Ovary (tissue), 9 donors: ENCODE data around the gene WASHC2A. TPM values are rescaled to one million over a fixed set of nuclear protein-coding genes. Genes with fewer than 3 reads are reported as not detected.
"Not testable (repeated sequence)": the region's sequence is repeated elsewhere in the genome, so short reads cannot be mapped to it uniquely, and the experiment has no call there.

ENCODE experiments used
- DNase-seq, 5 donors: peaks; one replicate each; pipeline ENCODE4 v3.0.0-alpha.2; 2019 to 2020
- H3K27ac ChIP-seq, 2 donors: fragments of 200-600 bp; one replicate each; pipeline versions ENCODE4 v1.5.1 to v1.8.0; 2019 to 2022
- H3K27me3 ChIP-seq: fragments of 200-600 bp; one replicate; pipeline ENCODE4 v1.8.0; 2022
- H3K36me3 ChIP-seq: fragments of 200-600 bp; sonication (generic); one replicate; pipeline ENCODE4 v1.5.1; 2019
- H3K4me1 ChIP-seq: one replicate; pipeline ENCODE4 v1.8.1; 2013; ENCODE audit warnings: mild to moderate bottlenecking, moderate library complexity; ENCODE audit not compliant: insufficient read depth
- H3K4me3 ChIP-seq: fragments of 200-600 bp; sonication (generic); one replicate; pipeline ENCODE4 v1.5.1; 2017
- H3K9me3 ChIP-seq, 2 donors: fragments of 200-600 bp in 1 of 2; sonication (generic) in 1 of 2; one replicate each; pipeline versions ENCODE4 v1.5.1 to v1.8.1; 2013 to 2019; ENCODE audit warnings: mild to moderate bottlenecking in 1 of 2, moderate library complexity in 1 of 2
- WGBS, 3 donors: extraction: QIAGEN DNeasy Blood & Tissue Kit in 1 of 3; methylation state at CpG; one replicate each; pipeline versions ENCODE4 v1.1.5 to v1.1.7; 2013 to 2017; 5-methylcytosine and 5-hydroxymethylcytosine counted together
- intact Hi-C, 4 donors: fragments of 100-400 bp; cut with DNase I; formaldehyde crosslinking; loops; one replicate each; pipeline versions ENCODE4 v1.11.0 to v1.15.1; 2022 to 2023
- polyA plus RNA-seq, 2 donors: library from polyadenylated mRNA; stranded (reverse); fragments of 200-250 nt in 1 of 2; fragments of 350-450 nt in 1 of 2; fragmentation: Illumina TruSeq in 1 of 2; extraction: RNeasy Lipid Tissue Mini Kit (QIAGEN cat#74804) in 1 of 2; gene quantifications; one replicate each; pipeline ENCODE4 v1.2.3, GENCODE V29; 2013 to 2014
- total RNA-seq, 7 donors: library from RNA; depleted of rRNA in 2 of 7; stranded (reverse); fragments of >200 nt in 2 of 7; fragmentation: NEBNext Ultra II Directional in 3 of 7; extraction: Animal tissue kit (Norgen Biotek cat#: 25700) in 3 of 7; gene quantifications; one replicate each; pipeline versions ENCODE4 v1.1.0 to v1.2.4, GENCODE V29; 2016 to 2023
- donor health status: DM: no; HTN: no; CAD: no; lungs with moderate emphysema.
- donor health status: DM: no; HTN: no; CAD: no.
- donor health status: Bipolar disorder and iron deficiency.
- donor health status: DM: yes; HTN: yes; CAD: no.
- donor health status: DM: no; HTN: no; CAD: no.
- donor health status: DM: yes; HTN: yes; CAD: no.

Gene WASHC2A
- total and polyA plus RNA-seq, 9 donors, result 23.2 to 56.1 (median 37.0) TPM

DNA sequence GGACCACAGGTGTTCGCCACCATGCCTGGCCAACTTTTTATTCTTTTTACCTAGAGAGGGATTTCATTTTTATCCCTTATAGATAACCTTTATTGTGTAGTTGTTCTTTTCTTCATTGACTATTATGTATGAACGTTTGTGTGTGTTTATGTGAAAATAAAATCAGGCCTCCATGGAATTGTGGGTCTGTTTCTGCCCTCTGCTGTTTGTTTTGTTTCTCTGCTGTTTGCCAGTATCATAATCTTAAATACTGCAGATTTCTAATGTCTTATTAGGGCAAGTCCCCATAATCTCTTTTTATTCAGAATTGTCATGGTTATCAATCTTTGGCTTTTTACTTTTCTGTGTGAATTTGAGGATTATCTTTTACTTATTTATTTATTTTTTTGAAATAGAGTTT, 7.8 kb downstream of the WASHC2A start:
- H3K27ac ChIP-seq, result not testable (repeated sequence)
- WGBS, 3 donors, result 3 to 51% (median 50%) methylated on average over 1 to 2 of the region's 2 CpGs

DNA sequence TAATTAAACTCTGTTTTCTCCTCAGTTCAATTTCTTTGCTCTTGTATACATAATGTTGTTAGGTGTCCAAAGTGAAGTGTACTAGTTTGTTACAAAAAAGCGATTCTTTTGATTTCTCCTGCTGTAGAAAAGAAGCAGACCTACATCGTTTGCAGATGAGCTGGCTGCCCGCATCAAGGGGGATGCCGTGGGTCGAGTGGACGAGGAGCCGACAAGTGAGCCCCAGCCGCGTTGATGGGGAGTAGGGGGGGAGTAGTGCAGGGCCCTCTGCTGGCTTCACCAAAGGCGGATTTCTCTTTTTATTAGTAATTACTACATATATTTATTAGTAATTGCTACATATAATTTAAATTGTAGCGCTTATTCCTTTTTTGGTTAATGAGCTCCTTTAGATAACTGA, 23.6 kb downstream of the WASHC2A start:
- DNase-seq, H3K9me3 ChIP-seq, H3K4me3 ChIP-seq, H3K27ac ChIP-seq, intact Hi-C loops, H3K36me3 ChIP-seq, H3K4me1 ChIP-seq, H3K27me3 ChIP-seq: not testable (repeated sequence)
- 89 to 96% (median 94%) methylated on average over 7 to 10 of the region's 11 CpGs for WGBS, 3 donors

More for the DNA sequence above, 7.8 kb downstream of the WASHC2A start:
- intact Hi-C loops, H3K4me1 ChIP-seq, DNase-seq, H3K27me3 ChIP-seq, H3K9me3 ChIP-seq, H3K36me3 ChIP-seq, H3K4me3 ChIP-seq: not testable (repeated sequence)

DNA sequence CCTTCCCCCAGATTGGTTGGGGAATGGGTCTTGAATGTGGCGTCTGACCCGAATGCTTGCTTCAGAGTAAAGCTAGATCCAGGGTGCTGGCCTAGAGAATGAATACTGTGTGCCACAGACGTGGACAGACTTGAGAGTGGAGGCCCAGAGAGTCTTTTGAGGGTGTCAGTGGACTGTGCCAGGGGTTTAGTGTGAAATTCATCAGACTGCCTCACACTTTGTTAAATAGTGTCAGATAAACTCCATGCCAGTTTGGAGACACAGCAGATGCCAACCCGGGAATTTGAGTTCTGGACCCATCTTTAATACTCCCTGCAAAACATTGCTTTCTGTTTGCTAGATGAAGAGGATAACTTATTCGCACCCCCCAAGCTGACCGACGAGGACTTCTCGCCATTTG, 25.2 kb downstream of the WASHC2A start:
- H3K36me3 ChIP-seq, H3K27me3 ChIP-seq, H3K9me3 ChIP-seq, intact Hi-C loops, H3K4me1 ChIP-seq, H3K4me3 ChIP-seq, H3K27ac ChIP-seq, DNase-seq: not testable (repeated sequence)
- WGBS, 3 donors, result 94 to 95% methylated on average over 2 of the region's 8 CpGs; no CpG with 5 or more reads in 1 of the 3 donors

DNA sequence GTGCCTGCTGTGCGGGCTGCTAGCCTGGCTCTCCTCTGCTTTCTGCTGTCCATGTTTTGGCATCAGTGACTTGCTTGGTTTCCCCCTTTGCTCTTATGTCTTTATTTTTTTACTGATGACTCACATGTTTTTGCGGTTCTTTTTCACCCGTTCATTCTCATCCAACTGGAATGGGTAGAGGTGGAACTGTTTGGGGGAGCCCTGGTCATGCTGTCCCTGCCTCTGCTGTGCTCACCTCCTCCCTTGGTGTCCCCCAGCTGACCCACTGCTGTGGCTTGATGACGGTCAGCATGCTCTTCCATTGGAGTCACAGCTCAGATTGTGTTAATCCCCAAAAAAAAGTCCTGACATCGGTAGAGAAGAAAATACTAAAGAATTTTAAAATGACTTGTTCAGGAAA, 26.9 kb downstream of the WASHC2A start:
- H3K4me1 ChIP-seq, H3K36me3 ChIP-seq, intact Hi-C loops, H3K4me3 ChIP-seq, H3K27ac ChIP-seq, H3K27me3 ChIP-seq, DNase-seq, H3K9me3 ChIP-seq: not testable (repeated sequence)
- WGBS, 3 donors, result 89 to 95% (median 93%) methylated on average over 3 to 5 of the region's 5 CpGs

DNA sequence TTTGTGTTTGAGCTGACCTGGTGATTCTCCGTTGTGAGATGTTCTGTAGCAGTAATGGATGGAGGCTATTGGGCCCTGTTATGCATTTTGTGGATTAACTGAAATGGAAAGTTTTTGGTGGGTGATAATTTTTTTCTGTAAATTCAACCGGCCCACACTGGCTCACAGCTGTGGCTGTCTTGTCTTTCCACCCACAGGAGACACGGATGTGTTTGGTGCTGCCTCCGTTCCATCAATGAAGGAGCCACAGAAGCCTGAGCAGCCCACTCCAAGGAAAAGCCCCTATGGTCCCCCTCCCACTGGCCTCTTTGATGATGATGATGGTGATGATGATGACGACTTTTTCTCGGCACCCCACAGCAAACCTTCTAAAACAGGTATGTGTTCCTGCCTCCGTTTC, 27.6 kb downstream of the WASHC2A start:
- intact Hi-C loops, H3K27me3 ChIP-seq, H3K36me3 ChIP-seq, H3K27ac ChIP-seq, H3K9me3 ChIP-seq, DNase-seq, H3K4me3 ChIP-seq, H3K4me1 ChIP-seq: not testable (repeated sequence)
- WGBS, 3 donors, result 88 to 97% (median 93%) methylated on average over 7 of the region's 7 CpGs

DNA sequence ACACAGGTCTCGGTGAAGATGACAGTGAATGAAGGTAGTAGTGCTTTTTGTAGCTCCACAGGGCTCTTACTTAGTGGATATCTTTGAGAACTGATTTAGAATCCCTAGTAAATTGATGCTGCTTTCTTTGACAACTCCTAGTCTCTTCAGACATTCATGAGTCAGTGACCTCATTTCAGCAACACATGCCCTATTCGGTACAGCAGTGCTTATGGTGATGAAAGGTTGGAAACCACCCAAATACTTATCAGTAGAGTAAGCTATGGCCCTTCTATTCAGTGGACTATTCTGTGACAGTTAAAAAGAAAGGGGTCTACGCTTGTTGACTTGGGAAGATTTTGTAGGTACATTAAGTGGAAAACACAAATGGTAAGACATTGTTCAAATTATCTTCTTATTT, 29.0 kb downstream of the WASHC2A start:
- WGBS, 3 donors, result 100% methylated on average over 1 of the region's 3 CpGs; no CpG with 5 or more reads in 1 of the 3 donors
- intact Hi-C loops, H3K27me3 ChIP-seq, H3K36me3 ChIP-seq, H3K4me1 ChIP-seq, H3K4me3 ChIP-seq, DNase-seq, H3K9me3 ChIP-seq, H3K27ac ChIP-seq: not testable (repeated sequence)

DNA sequence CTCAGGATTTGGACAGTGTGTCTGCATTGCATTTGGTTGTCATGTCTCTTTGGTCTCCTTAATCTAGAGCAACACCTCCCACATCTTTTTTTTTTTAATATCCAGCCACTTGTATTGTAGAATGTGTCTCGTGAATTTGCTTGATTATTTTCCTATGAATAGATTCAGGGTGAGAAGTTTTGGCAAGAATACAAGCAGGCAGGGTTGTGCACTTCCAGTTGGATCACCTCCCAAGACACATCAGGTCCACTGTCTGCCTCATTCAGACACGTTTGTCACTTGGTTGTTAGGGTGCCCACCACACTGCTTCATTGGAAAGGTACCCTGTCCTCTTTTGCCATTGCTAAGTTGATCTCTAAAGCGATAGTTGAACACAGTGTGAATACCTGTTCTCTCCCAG, 30.9 kb downstream of the WASHC2A start:
- WGBS, 3 donors, result 73 to 78% (median 74%) methylated on average over 2 to 3 of the region's 3 CpGs
- DNase-seq, H3K4me1 ChIP-seq, H3K27me3 ChIP-seq, H3K4me3 ChIP-seq, H3K9me3 ChIP-seq, intact Hi-C loops, H3K27ac ChIP-seq, H3K36me3 ChIP-seq: not testable (repeated sequence)

DNA sequence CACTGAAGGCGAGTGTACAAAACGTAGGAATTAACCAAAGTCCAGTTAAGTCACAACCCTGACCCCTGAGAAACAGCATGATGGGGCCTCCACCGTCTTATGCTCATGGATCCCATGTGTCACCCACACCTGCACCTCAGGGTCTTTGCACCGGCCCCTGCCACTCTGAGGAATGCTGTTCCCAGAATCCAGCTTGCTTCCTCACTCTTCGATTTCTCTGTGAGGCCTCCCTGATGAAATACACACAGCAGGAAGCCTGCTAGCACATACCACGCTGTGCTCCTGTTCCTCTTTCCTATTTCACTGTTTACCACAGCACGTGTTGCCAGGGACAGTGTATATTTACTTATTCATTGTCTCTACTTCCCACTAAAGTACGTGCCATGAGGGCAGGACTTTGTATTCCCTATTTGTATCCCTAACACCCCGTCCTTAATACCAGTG, 33.4 kb downstream of the WASHC2A start:
- 86 to 90% (median 89%) methylated on average over 9 of the region's 9 CpGs for WGBS, 3 donors
- DNase-seq, intact Hi-C loops, H3K36me3 ChIP-seq, H3K27me3 ChIP-seq, H3K27ac ChIP-seq, H3K9me3 ChIP-seq, H3K4me3 ChIP-seq, H3K4me1 ChIP-seq: not testable (repeated sequence)

DNA sequence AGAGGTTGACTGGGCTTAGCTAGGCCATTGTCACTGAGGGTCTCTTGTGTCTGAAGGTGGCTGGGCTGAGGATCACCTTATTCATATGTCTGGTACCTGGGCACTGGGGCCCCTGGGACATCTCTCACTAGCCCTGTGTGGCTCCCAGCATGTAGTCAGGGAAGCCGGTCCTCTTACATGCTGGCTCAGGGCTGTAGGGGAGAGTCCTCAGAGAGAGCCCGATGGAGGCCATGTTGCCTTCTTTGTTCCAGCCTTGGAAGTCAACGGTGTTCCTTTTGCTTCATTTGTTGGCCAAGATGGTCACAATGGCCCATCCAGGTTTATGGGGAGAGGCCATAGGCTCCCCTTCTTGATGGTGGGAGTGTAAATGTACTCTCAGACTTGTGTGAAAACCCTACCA, 34.0 kb downstream of the WASHC2A start:
- H3K4me3 ChIP-seq, H3K27me3 ChIP-seq, H3K9me3 ChIP-seq, H3K36me3 ChIP-seq, DNase-seq, H3K4me1 ChIP-seq, intact Hi-C loops, H3K27ac ChIP-seq: not testable (repeated sequence)
- 86 to 100% (median 100%) methylated on average over 3 of the region's 3 CpGs for WGBS, 3 donors

DNA sequence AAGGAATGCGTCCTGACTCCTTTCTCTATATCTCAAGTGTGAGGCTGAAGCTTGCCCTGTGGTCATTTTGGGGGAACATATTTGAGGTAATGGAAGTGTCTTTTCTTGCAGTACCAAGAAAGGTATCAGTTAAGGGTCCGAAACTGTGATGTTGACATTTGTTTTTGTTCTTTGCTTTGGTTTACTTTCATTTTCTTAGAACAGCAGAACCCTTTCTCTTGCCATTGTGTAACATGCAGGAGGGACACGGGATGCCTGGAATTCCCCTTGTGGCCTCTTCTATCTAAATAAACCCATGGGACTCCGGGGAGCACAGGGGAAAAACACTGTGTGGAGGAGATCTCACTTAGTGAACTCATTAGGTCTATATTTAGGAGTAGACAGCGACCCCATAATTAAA, 34.5 kb downstream of the WASHC2A start:
- H3K36me3 ChIP-seq, DNase-seq, H3K27ac ChIP-seq, H3K4me3 ChIP-seq, intact Hi-C loops, H3K27me3 ChIP-seq, H3K4me1 ChIP-seq, H3K9me3 ChIP-seq: not testable (repeated sequence)
- 66 to 94% (median 73%) methylated on average over 3 to 5 of the region's 5 CpGs for WGBS, 3 donors

DNA sequence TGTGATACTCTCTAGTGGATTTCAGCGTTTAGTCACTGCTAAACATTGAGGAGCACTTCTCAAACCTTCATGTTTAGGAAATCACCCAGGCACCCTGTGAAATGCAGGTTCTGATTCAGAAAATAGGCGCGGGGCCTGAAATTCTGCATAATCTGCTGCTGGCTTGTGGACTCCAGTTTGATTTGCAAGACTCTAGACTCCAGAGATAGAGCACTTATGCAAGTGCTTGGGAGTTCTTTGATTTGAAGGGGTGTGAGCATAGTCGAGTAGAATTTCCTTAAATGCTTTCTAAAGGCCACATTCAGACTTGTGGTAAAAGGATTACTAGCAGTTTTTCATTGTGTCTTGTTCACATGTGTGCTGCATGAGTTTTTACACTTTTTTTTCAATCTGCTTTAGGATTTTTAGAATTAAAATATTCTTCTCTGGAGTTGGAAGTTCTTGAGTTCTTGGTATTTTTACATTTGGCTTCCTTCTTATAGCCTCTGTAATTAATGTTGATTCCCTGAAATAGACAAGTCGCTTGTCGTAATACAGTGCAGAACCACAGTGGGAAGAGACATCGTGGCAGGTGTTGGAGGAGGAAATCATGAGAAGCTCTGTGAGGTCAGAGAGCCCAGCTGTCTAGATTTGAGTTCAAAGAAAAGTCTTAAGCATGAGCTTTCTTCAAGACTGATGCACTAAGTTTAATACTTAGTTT, 41.4 kb downstream of the WASHC2A start:
- H3K9me3 ChIP-seq, H3K27ac ChIP-seq, intact Hi-C loops, DNase-seq, H3K27me3 ChIP-seq, H3K4me1 ChIP-seq, H3K36me3 ChIP-seq, H3K4me3 ChIP-seq: not testable (repeated sequence)
- 88 to 92% (median 89%) methylated on average over 6 to 7 of the region's 7 CpGs for WGBS, 3 donors

DNA sequence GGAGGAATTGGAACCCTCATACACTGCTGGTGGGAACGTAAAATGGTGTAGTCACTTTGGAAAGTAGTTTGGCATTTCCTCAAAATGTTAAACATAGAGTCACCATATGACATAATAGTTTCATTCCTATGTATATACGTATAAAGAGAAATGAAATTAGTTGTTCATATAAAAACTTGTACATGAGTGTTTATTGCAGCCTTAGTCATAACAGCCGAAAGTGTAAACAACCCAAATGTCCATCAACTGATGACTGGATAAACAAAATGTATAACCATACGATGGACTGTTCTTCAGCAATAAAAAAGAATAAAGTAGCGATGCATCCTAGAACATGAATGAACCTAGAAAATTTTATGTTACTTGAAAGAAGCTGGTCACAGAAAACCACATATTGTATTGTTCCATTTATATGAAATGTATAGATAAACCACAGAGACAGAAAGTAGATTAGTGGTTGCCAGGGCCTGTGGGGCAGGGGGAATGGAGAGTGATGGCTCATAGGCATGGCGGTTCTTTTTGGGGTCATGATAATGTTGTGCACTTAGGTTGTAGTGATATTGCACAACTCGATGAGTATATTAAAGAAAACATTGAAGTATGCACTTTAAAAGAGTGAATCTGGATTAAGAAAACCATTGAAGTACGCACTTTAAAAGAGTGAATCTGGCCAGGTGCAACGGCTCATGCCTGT, 44.8 kb downstream of the WASHC2A start:
- H3K4me1 ChIP-seq, H3K36me3 ChIP-seq, H3K4me3 ChIP-seq, DNase-seq, H3K27me3 ChIP-seq, H3K9me3 ChIP-seq, intact Hi-C loops, H3K27ac ChIP-seq: not testable (repeated sequence)
- WGBS, 3 donors, result 92 to 96% (median 93%) methylated on average over 6 to 8 of the region's 9 CpGs
